Activated CD4-positive, CD25-positive, alpha-beta regulatory T cell treated with anti-CD3 and anti-CD28 coated beads, Interleukin-2, amount 50 U/mL, for 24 hours (primary cell): Measurements from ENCODE around the gene ZNF124.
"Not testable (repeated sequence)": the region's sequence is repeated elsewhere in the genome, so short reads cannot be mapped to it uniquely, and the experiment has no call there.

Experiments
- ATAC-seq, 2 donors: fragments of 150-1000 bp; cut with Tn5 transposase; one replicate each; pipeline ENCODE4 v1.10.0; 2021; ENCODE audit warnings: mild to moderate bottlenecking in 1 of 2, moderate library complexity in 1 of 2

Gene ZNF124

GRCh38 chr1:247171443-247171842, 377 bp downstream of the ZNF124 start:
- ATAC-seq = peak; percentile 52 to 68

GRCh38 chr1:247165674-247166073, 6.1 kb downstream of the ZNF124 start:
- no peak for ATAC-seq

- ATAC-seq = no peak
Measured at GRCh38 chr1:247164694-247165093, 7.1 kb downstream of the ZNF124 start.

- no peak for ATAC-seq
Measured at GRCh38 chr1:247156787-247157232, 15.0 kb downstream of the ZNF124 start.

- no peak for ATAC-seq
Measured at GRCh38 chr1:247147781-247148180, 24.0 kb downstream of the ZNF124 start.

- ATAC-seq = not testable (repeated sequence)
Measured at GRCh38 chr1:247147120-247147519, 24.7 kb downstream of the ZNF124 start.

- no peak for ATAC-seq
Measured at GRCh38 chr1:247146671-247147070, 25.1 kb downstream of the ZNF124 start.

- no peak for ATAC-seq
Measured at GRCh38 chr1:247145279-247145678, 26.5 kb downstream of the ZNF124 start.

GRCh38 chr1:247139557-247139956, 32.3 kb downstream of the ZNF124 start:
- ATAC-seq = not testable (repeated sequence)

GRCh38 chr1:247131236-247131635, 40.6 kb downstream of the ZNF124 start:
- no peak for ATAC-seq

GRCh38 chr1:247127519-247128282, 44.1 kb downstream of the ZNF124 start:
- ATAC-seq = not testable (repeated sequence)

GRCh38 chr1:247126601-247127000, 45.2 kb downstream of the ZNF124 start:
- ATAC-seq = peak; percentile 52 to 63

GRCh38 chr1:247126166-247126565, 45.7 kb downstream of the ZNF124 start:
- peak; percentile 100 for ATAC-seq

- ATAC-seq = no peak
Measured at GRCh38 chr1:247121382-247121781, 50.4 kb downstream of the ZNF124 start.

- ATAC-seq = not testable (repeated sequence)
Measured at GRCh38 chr1:247120408-247120668, 51.5 kb downstream of the ZNF124 start.

- ATAC-seq = no peak
Measured at GRCh38 chr1:247119600-247120407, 52.0 kb downstream of the ZNF124 start.

- ATAC-seq = no peak
Measured at GRCh38 chr1:247118946-247119446, 52.8 kb downstream of the ZNF124 start.

- ATAC-seq = no peak
Measured at GRCh38 chr1:247115545-247115944, 56.3 kb downstream of the ZNF124 start.

- ATAC-seq = no peak
Measured at GRCh38 chr1:247115141-247115510, 56.7 kb downstream of the ZNF124 start.

GRCh38 chr1:247114351-247115140, 57.3 kb downstream of the ZNF124 start:
- no peak for ATAC-seq

- no peak for ATAC-seq
Measured at GRCh38 chr1:247113733-247114271, 58.0 kb downstream of the ZNF124 start.

- no peak for ATAC-seq
Measured at GRCh38 chr1:247113094-247113497, 58.7 kb downstream of the ZNF124 start.

- no peak for ATAC-seq
Measured at GRCh38 chr1:247112479-247112781, 59.4 kb downstream of the ZNF124 start.
